DMS114 treated with DMSO at 0.1 percent for 48 hours (cell line): ENCODE results near the gene SUGCT.

Experiments
- DNase-seq: peaks from one replicate; lab custom pipeline; 2025; ENCODE audit not compliant: unreplicated experiment; lab: John Stamatoyannopoulos, UW

Gene SUGCT

GRCh38 chr7:40509287-40509996 is 374.6 kb downstream of the SUGCT start:
- DNase-seq, result no peak

DNA sequence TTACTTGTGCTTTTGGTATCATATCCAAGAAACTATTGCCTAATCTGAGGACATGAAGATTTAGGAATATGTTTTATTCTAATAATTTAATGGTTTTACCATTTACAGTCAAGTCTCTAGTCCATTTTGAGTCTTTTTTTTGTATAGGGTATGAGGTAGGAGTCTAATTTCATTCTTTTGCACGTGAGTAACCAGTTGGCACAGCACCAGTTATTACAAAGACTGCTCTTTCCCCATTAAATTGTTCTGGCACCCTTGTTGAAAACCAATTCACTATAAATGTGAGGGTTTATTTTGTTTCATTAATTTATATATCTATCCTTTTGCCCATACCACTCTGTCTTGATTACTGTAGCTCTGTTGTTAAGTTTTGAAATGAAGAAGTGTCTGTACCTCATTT is 381.6 kb downstream of the SUGCT start:
- no peak for DNase-seq

GRCh38 chr7:40519009-40519408 is 384.2 kb downstream of the SUGCT start:
- no peak for DNase-seq

- DNase-seq, result no peak
These were observed 386.4 kb downstream of the SUGCT start for GRCh38 chr7:40520986-40521738.

- no peak for DNase-seq
These were observed 391.0 kb downstream of the SUGCT start for GRCh38 chr7:40525764-40526163.

DNA sequence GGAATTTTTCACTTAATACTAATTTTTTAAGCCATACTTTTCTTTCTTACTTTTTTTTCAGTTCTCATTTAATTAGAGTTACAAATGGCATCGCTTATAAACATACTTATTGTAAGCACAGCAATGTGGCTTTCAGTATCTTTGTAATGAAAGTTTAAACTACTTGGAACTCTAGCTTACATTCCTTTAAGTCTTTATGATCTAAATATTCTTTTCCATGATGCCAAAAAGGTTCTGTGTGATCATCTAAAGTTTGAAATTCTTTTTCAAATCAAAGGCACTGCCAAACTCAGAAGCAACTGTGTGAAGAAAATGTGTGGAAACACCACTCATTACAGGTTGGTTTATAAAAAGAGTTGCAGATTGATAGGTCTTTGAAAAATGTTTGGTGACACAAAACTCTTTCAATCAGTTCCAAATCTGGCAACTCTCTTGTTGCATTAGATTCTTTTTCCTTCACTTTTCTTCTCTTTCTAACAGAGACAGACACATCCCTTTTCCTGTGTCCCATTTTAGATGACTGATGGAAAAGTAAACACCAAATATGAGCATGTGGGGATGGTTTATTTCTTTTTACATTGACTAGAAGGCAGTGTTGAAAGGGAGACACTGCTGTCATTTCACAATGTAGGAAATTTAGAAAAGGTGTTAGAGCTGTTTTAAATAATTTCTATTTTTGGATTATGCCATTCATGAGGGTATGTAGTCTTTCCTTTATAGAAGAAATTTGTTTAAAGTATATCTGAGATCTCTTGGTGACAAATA is 392.3 kb downstream of the SUGCT start:
- no peak for DNase-seq

DNA sequence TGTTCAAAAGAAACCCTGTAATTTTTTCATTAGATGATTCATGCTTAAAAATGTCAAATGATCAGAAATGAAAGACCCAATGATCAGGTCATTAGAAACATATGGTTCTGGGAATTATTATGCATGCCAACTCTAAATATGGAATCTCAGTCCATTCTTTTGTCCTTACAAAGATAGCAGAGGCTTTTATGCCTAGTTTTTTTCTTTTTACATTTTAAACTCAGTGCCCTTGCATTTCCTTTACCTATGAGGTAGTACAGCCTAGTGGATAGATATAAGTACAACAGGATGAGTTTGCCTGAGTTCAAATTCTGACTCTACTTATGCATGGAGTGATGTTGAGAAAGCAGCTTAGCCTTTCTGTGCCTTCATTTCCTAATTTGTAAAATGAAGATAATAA is 392.9 kb downstream of the SUGCT start:
- no peak for DNase-seq

DNA sequence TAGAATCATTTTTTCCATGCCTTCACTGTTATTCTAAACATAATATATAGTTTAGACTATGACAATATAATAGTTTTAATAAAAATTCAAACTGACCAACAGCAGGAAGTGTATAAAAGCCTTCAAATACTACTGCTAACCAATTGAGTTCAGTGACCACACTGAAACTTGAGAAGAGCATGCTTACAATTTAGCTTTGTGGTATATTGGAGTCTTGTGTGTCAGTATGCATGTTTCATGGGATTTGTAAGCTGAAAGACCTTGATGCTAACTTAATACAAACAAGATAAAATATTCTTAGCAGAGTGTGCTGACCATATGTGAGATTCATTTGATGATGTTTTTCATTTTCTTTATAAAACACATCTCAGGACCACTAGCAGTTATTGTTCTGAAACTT is 395.5 kb downstream of the SUGCT start:
- DNase-seq, result no peak

DNA sequence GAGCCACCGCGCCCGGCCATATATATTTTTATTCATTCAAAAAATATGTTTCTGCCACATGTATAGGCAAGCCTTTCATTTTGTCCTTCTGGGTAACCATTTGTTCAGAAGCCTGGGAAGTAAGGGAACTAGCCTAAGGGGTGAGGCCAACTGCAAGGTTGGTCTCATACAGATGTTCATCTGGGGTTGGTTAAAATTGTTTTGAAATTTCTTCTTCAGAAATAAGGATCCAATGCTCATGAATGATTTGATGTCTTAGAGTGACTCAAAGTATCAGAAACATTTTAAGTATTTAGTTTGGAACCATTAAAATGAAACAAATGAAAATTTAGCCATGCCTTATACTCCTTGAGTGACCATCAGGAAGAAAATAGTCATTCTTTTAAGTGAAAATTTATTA is 397.2 kb downstream of the SUGCT start:
- DNase-seq, result no peak

DNA sequence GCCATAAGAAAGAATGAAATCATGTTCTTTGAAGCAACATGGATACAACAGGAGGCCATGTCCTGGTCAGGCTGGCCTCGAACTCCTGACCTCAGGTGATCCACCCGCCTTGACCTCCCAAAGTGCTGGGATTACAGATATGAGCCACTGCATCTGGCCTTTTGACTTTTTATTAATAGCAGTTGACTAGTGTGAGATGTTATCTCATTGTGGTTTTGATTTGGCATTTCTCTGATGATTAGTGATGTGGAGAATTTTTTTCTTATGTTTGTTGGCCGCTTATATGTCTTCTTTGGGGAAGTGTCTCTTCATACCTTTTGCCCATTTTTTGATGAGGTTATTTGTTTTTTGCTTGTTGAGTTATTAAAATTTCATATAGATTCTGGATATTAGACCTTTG is 400.9 kb downstream of the SUGCT start:
- no peak for DNase-seq

GRCh38 chr7:40536421-40536820 is 401.6 kb downstream of the SUGCT start:
- no peak for DNase-seq

DNA sequence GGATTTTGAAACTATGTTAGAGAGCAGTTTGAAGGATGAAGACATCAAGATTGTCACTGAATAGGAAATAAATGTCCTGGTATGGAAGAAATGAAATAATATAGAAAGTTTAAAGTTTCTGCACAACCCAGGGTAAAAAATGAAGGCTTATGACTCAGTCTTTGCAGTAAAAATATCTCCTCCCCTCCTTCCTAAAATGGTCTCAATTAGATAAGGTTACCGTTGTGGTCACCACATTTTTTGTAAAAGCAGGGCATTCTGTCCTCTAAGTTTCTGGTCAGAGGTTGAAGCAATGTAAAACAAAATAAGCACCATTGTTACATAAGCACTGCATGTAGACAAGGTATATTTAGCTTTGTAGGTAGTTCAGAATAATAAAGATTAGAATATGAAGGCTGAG is 403.5 kb downstream of the SUGCT start:
- no peak for DNase-seq

DNA sequence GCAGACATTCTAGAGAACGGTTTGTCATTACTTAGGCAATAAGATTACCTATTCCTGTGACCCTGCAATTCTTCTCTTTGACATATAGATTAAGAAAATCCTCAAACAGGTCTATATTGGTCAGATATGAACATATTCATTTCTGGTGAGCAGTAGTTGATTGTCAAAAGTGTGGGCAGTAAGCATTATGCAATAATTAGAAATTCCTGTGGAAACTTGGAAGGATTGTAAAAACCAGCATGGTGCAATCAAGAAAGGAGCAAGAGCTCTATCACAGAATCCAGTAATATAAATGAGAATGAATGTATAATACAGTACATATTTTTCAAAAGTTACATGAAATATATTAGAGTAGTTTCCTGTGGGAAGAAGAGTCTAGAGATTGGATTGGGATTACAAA is 406.5 kb downstream of the SUGCT start:
- DNase-seq, result no peak

GRCh38 chr7:40542982-40543741 is 408.4 kb downstream of the SUGCT start:
- DNase-seq, result no peak

DNA sequence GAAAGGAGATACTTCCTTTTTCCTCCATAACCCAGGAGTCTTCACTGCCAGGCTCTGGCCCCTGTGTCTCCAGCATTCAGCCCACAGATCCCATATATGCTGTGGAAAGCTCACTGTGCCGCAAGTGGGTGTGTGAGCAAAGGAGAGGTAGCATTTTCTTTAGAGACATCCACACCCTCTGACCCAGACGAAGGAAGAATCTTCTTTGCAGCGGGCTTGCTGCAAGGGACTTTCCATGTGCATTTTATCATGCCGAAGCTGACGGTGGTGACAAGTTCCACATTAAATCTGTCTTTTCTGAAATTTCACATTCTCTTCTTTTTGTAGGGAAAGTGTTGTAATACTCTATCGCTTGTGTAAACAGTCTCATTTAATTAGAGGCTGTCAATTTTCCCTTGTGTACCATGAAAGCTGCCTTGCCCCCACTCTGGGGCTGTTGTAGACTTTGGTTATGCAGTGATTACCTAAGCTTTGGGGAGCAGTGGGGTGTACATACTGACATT is 409.5 kb downstream of the SUGCT start:
- DNase-seq, result no peak

- DNase-seq, result no peak
These were observed 410.1 kb downstream of the SUGCT start for GRCh38 chr7:40544871-40545303.

- DNase-seq, result no peak
These were observed 410.9 kb downstream of the SUGCT start for GRCh38 chr7:40545739-40546138.

- DNase-seq, result no peak
These were observed 412.1 kb downstream of the SUGCT start for GRCh38 chr7:40546616-40547501.

DNA sequence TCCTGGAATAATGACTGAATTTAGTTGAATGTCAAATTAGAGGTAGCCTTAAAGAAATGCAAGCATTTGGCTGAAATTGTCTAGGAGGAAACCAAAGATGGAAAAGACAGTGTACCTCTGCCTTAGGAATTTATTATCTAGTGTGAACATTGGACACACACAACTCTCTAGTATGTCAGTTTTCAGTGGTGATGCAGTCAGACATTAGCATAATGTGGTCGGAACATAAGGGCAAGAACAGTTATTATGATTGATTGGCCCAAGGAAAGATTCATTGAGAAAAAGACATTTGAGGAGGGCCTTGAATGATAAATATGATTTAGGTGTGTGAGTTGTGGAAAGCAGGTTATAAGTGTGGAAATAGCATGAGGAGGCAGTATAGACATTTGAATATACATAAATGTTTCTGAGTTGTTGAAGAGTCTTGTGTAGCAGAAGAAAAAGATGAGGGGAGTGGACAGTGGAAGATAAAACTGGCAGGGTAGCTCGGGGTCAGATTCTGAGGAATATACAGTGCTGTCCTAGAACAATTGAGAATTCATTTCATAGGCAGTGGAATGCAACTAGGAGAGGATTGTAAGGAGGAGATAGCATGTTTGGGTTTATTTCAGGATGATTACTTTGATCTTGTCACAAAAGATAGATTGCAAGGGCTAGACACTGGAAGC is 414.7 kb downstream of the SUGCT start:
- no peak for DNase-seq
